HepG2 (cell line): ENCODE measurements around the gene HNRNPL. TPM values are rescaled to one million over a fixed set of nuclear protein-coding genes. Genes with fewer than 3 reads are reported as not detected.

Experiments used
- CAMTA2 ChIP-seq: sonication (generic); formaldehyde crosslinking; IDR thresholded peaks from 2 replicates; pipeline ENCODE4 v1.4.0; 2020; ENCODE audit warnings: mild to moderate bottlenecking, missing genetic modification reagents, borderline replicate concordance
- CEBPB ChIP-seq: IDR thresholded peaks from 2 replicates; pipeline ENCODE4 v1.6.1; 2011; ENCODE audit warnings: low read depth, low read length, improper control_type of control experiment, borderline replicate concordance
- DPF2 ChIP-seq: sonication (generic); formaldehyde crosslinking; IDR thresholded peaks from 2 replicates; pipeline ENCODE4 v1.4.0; 2020; ENCODE audit warnings: mild to moderate bottlenecking, low read depth, missing genetic modification reagents, borderline replicate concordance
- KDM4B ChIP-seq: sonication (generic); formaldehyde crosslinking; IDR thresholded peaks from 2 replicates; pipeline ENCODE4 v1.4.0; 2020; ENCODE audit warnings: missing genetic modification reagents
- MED1 ChIP-seq: sonication (generic); formaldehyde crosslinking; IDR thresholded peaks from 2 replicates; pipeline ENCODE4 v1.4.0; 2020; ENCODE audit warnings: missing genetic modification reagents
- MTA1 ChIP-seq: sonication (generic); formaldehyde crosslinking; IDR thresholded peaks from 2 replicates; pipeline ENCODE4 v1.4.0; 2020; ENCODE audit warnings: missing genetic modification reagents, mild to moderate bottlenecking, borderline replicate concordance
- NCOA2 ChIP-seq: sonication (generic); formaldehyde crosslinking; IDR thresholded peaks from 2 replicates; pipeline ENCODE4 v1.8.0; 2022; ENCODE audit warnings: inconsistent platforms
- NR0B2 ChIP-seq: sonication (generic); formaldehyde crosslinking; IDR thresholded peaks from 2 replicates; pipeline ENCODE4 v1.4.0; 2020; ENCODE audit warnings: mild to moderate bottlenecking, missing genetic modification reagents
- SMARCE1 ChIP-seq: fragments of 450-650 bp; IDR thresholded peaks from 2 replicates; pipeline ENCODE4 v1.6.1; 2017; ENCODE audit warnings: borderline replicate concordance
- SSRP1 ChIP-seq: IDR thresholded peaks from 2 replicates; pipeline ENCODE4 v1.6.1; 2016; ENCODE audit warnings: control low read depth
- STAG1 ChIP-seq: sonication (generic); formaldehyde crosslinking; IDR thresholded peaks from 2 replicates; pipeline ENCODE4 v1.4.0; 2020; ENCODE audit warnings: missing genetic modification reagents
- ZGPAT ChIP-seq: IDR thresholded peaks from 2 replicates; pipeline ENCODE4 v1.6.1; 2016; ENCODE audit warnings: mild to moderate bottlenecking
- ZHX1 ChIP-seq: sonication (generic); formaldehyde crosslinking; IDR thresholded peaks from 2 replicates; pipeline ENCODE4 v1.8.1; 2022; ENCODE audit warnings: low read depth, mild to moderate bottlenecking, missing genetic modification reagents
- ZMYM2 ChIP-seq: sonication (generic); formaldehyde crosslinking; IDR thresholded peaks from 2 replicates; pipeline ENCODE4 v1.8.0; 2022; ENCODE audit warnings: mild to moderate bottlenecking, missing genetic modification reagents
- ZNF431 ChIP-seq: sonication (generic); formaldehyde crosslinking; IDR thresholded peaks from 2 replicates; pipeline ENCODE4 v1.9.0; 2022; ENCODE audit warnings: missing genetic modification reagents, low read depth, mild to moderate bottlenecking, borderline replicate concordance
- ZNF543 ChIP-seq: sonication (generic); formaldehyde crosslinking; IDR thresholded peaks from 2 replicates; pipeline ENCODE4 v1.4.0; 2020; ENCODE audit warnings: mild to moderate bottlenecking, missing genetic modification reagents
- ZNF567 ChIP-seq: sonication (generic); formaldehyde crosslinking; IDR thresholded peaks from 2 replicates; pipeline ENCODE4 v1.8.1; 2023; ENCODE audit warnings: mild to moderate bottlenecking, missing genetic modification reagents, borderline replicate concordance
- ZNF598 ChIP-seq: sonication (generic); formaldehyde crosslinking; IDR thresholded peaks from 2 replicates; pipeline ENCODE4 v1.5.1; 2020; ENCODE audit warnings: mild to moderate bottlenecking, missing genetic modification reagents, borderline replicate concordance
- ZNF629 ChIP-seq: sonication (generic); formaldehyde crosslinking; conservative IDR thresholded peaks from 2 replicates; pipeline ENCODE4 v1.5.0; 2020; ENCODE audit warnings: missing genetic modification reagents
- ZNF761 ChIP-seq: sonication (generic); formaldehyde crosslinking; conservative IDR thresholded peaks from 2 replicates; pipeline ENCODE4 v1.4.0; 2020; ENCODE audit warnings: mild to moderate bottlenecking, missing genetic modification reagents
- polyA plus RNA-seq, 8 experiments: library from polyadenylated mRNA; depleted of rRNA in 3 of 8; stranded (reverse) in 7 of 8; unstranded in 1 of 8; fragments of >200 nt; fragmentation: Illumina TruSeq in 4 of 8; extraction: Trizol in 4 of 8; gene quantifications; 2 replicates each; pipeline versions ENCODE4 v1.2.1 to v1.2.3, GENCODE V29; 2011 to 2016; ENCODE audit warnings: low read depth in 4 of 8, missing spikeins in 1 of 8, mixed read lengths in 1 of 8; ENCODE audit not compliant: insufficient read depth in 1 of 8
- total RNA-seq, 5 experiments: library from RNA; depleted of rRNA; stranded (reverse); fragments of >200 nt; fragmentation: Illumina TruSeq; extraction: Trizol; gene quantifications; 2 replicates each; pipeline ENCODE4 v1.2.3, GENCODE V29; 2016; ENCODE audit warnings: low read depth in 1 of 5
- TF ChIP-seq, protein P1 (sequence below), 2 experiments: sonication (generic) in 1 of 2; formaldehyde crosslinking in 1 of 2; IDR thresholded peaks; 2 replicates each; pipeline versions ENCODE4 v1.4.0 to v1.6.1; 2016 to 2020; ENCODE audit warnings: borderline replicate concordance in 1 of 2, low read depth in 1 of 2, mild to moderate bottlenecking in 1 of 2, missing genetic modification reagents in 1 of 2

The HNRNPL gene
- total and polyA plus RNA-seq, 2 of the 13 experiments (the other 11 are each of a cell fraction or from before 2014, with no cell fraction given), result 156 to 278 TPM

GRCh38 chr19:38850436-38850975 lies 720 bp upstream of the HNRNPL start (continued):
- TF ChIP-seq ZGPAT, result no peak; the same call in 1 of the 2 replicates
- TF ChIP-seq ZHX1 (CRISPR knock-in tag), result no peak
- no peak for TF ChIP-seq MTA1 (CRISPR knock-in tag)
- TF ChIP-seq KDM4B, result no peak
- peak; percentile 13; the same call in 1 of the 2 replicates for TF ChIP-seq MED1 (CRISPR knock-in tag)
- peak; percentile 12; the same call in 1 of the 2 replicates for TF ChIP-seq ZNF598
- no peak; the same call in 1 of the 2 replicates for TF ChIP-seq NR0B2 (CRISPR knock-in tag)
- no peak for TF ChIP-seq ZNF567 (CRISPR knock-in tag)
- TF ChIP-seq CEBPB, result 0 out of 2 replicates have a peak, but pooled peaks have one; percentile 5
- 0 out of 2 replicates have a peak, but pooled peaks have one; percentile 6 for TF ChIP-seq NCOA2 (CRISPR knock-in tag)
- TF ChIP-seq SMARCE1, result no peak
- TF ChIP-seq, protein P1, sequence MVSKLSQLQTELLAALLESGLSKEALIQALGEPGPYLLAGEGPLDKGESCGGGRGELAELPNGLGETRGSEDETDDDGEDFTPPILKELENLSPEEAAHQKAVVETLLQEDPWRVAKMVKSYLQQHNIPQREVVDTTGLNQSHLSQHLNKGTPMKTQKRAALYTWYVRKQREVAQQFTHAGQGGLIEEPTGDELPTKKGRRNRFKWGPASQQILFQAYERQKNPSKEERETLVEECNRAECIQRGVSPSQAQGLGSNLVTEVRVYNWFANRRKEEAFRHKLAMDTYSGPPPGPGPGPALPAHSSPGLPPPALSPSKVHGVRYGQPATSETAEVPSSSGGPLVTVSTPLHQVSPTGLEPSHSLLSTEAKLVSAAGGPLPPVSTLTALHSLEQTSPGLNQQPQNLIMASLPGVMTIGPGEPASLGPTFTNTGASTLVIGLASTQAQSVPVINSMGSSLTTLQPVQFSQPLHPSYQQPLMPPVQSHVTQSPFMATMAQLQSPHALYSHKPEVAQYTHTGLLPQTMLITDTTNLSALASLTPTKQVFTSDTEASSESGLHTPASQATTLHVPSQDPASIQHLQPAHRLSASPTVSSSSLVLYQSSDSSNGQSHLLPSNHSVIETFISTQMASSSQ (IDR thresholded peaks at IDR 0.05; ENCODE audit: low read depth), result no peak
- TF ChIP-seq, protein P1 (CRISPR knock-in tag; IDR thresholded peaks at IDR 0.05; ENCODE audit: borderline replicate concordance), result no peak
- TF ChIP-seq ZNF431 (CRISPR knock-in tag), result no peak
- TF ChIP-seq STAG1, result peak; percentile 29; the same call in 1 of the 2 replicates
- no peak for TF ChIP-seq ZNF761 (CRISPR knock-in tag)
- TF ChIP-seq CAMTA2 (CRISPR knock-in tag), result no peak
- TF ChIP-seq DPF2 (CRISPR knock-in tag), result no peak
- no peak for TF ChIP-seq ZMYM2 (CRISPR knock-in tag)
- TF ChIP-seq ZNF543 (CRISPR knock-in tag), result no peak
- no peak for TF ChIP-seq SSRP1 (CRISPR knock-in tag)
- no peak for TF ChIP-seq ZNF629 (CRISPR knock-in tag)
